ENCODE results near the gene SFXN3. TPM values are rescaled to one million over a fixed set of nuclear protein-coding genes. Genes with fewer than 3 reads are reported as not detected.

Gene SFXN3
- total RNA-seq, 1 donor from 2014 or later, result 15.3 TPM

DNA sequence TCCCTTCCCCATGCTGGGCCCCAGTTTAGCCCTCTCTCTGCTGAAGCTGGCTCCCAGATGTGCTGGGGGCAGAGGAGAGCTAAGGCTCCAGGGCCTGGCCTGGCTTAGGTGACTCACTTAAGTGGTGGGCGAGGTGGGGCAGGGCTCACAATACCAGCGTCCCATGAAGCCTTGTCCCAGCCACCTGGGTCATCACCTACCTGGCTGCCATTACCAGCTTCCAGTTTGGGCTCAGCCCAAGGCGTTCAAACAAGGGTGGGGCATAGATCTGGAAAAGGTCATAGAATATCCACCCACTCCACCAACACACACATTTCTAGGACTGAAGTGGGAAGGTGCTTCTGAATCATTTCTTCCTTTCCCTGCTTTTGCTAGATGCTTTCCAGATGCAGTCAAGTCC is 39.1 kb downstream of the SFXN3 start:
- DNase-seq (ENCODE audit: extremely low spot score, unreplicated experiment), result no peak
- H3K4me1 Mint-ChIP-seq (ENCODE audit: unreplicated experiment), result peaks cover 27% of the 10 kb centered on the region
- TF ChIP-seq, protein P1, sequence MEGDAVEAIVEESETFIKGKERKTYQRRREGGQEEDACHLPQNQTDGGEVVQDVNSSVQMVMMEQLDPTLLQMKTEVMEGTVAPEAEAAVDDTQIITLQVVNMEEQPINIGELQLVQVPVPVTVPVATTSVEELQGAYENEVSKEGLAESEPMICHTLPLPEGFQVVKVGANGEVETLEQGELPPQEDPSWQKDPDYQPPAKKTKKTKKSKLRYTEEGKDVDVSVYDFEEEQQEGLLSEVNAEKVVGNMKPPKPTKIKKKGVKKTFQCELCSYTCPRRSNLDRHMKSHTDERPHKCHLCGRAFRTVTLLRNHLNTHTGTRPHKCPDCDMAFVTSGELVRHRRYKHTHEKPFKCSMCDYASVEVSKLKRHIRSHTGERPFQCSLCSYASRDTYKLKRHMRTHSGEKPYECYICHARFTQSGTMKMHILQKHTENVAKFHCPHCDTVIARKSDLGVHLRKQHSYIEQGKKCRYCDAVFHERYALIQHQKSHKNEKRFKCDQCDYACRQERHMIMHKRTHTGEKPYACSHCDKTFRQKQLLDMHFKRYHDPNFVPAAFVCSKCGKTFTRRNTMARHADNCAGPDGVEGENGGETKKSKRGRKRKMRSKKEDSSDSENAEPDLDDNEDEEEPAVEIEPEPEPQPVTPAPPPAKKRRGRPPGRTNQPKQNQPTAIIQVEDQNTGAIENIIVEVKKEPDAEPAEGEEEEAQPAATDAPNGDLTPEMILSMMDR (conservative IDR thresholded peaks at IDR 0.05), result no peak
- no peak overlapping the region for H3K4me3 Mint-ChIP-seq
- H3K36me3 Mint-ChIP-seq, result no peaks in the 10 kb centered on the region
- no peaks in the 10 kb centered on the region for H3K9me3 Mint-ChIP-seq
- H3K27me3 Mint-ChIP-seq, result peaks cover 45% of the 10 kb centered on the region
- H3K27ac Mint-ChIP-seq, result no peak overlapping the region

DNA sequence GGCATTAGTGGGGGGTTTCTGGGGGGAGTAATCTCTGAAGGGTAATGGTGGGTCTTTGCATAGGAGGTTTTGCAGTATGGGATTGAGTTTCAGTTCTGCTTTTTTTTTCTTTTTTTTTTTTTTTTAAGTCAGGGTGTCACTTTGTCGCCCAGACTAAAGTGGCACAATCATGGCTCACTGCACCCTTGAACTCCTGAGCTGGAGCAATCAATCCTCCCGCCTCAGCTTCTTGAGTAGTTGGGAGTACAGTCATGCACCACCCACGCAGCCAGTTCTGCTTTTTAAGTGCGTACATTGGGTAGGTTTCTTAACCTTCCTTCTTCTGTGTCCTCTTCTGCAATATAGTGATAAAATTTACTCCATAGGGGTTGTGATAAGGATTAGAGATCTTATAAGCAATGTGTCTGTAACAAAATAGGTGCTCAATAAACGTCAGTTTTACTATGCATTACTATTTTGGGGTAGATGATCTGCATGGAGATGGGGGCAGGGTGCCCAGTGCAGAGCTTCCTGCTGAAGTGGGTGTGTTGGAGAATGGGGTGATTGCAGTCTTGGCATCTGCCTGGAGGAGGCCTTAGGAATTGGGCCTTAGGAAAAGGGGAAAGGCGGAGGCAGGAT is 40.3 kb downstream of the SFXN3 start:
- no peak for DNase-seq (ENCODE audit: extremely low spot score, unreplicated experiment)
- peaks cover 46% of the 10 kb centered on the region for H3K27me3 Mint-ChIP-seq

DNA sequence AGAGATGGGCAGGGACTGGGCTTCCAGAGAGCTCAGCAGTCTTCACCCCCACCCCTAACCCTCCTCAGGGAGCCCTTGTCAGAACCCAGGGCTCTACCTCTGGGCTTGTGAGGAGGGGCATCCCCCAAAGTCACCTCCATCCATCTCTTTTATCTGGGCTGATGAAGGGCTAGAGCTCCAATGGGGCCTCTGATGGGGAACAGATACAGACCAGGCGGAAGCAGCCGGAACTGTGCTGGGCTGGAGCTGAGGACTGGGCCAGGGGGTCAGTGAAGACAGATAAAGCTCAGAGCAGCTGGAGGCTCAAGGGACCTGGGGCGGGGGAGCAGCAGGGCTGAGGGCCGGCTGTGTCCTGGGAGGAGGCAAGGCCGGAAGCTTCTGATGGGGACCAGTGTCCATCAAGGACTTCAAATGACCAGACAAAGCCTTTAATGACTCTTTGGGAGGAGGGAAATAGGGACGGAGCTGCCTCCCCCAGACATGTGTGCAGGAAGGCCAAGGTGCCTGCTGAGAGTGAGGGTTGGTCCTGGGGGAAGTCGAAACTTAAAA is 40.9 kb downstream of the SFXN3 start:
- H3K9me3 Mint-ChIP-seq, result no peaks in the 10 kb centered on the region
- peaks cover 52% of the 10 kb centered on the region for H3K27me3 Mint-ChIP-seq
- H3K36me3 Mint-ChIP-seq, result no peaks in the 10 kb centered on the region
- peaks cover 27% of the 10 kb centered on the region for H3K4me1 Mint-ChIP-seq (ENCODE audit: unreplicated experiment)
- no peak for DNase-seq (ENCODE audit: extremely low spot score, unreplicated experiment)
- TF ChIP-seq, protein P1 (conservative IDR thresholded peaks at IDR 0.05), result no peak
- peak overlapping the region; percentile 11 for H3K4me3 Mint-ChIP-seq
- no peak overlapping the region for H3K27ac Mint-ChIP-seq

More for the DNA sequence above, 40.3 kb downstream of the SFXN3 start:
- Mint-ChIP-seq H3K4me1 (ENCODE audit: unreplicated experiment) (peaks cover 27% of the 10 kb centered on the region), H3K36me3 (no peaks in the 10 kb centered on the region), H3K27ac (no peak overlapping the region), H3K4me3 (no peak overlapping the region), H3K9me3 (no peaks in the 10 kb centered on the region)
- TF ChIP-seq, protein P1 (conservative IDR thresholded peaks at IDR 0.05), result no peak

DNA sequence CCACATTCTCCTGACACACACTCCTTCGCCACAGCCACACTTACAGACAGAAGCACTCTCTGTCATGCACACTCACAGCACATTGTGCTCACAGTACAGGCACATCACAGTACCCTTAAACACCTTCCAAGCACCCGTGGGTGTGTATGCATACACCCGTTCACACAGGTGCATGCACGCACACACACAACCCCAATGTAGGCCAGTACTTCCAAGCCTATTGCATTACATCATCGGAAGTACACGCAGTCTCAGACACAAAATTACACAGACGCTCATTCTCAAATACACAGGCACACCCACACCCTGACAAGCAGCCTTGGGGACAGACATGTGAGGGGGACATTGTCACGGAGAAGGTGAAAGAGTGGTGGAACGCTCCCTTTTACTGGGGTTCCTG is 41.9 kb downstream of the SFXN3 start:
- no peak for DNase-seq (ENCODE audit: extremely low spot score, unreplicated experiment)
- TF ChIP-seq, protein P1 (conservative IDR thresholded peaks at IDR 0.05), result no peak
- H3K27ac Mint-ChIP-seq, result no peak overlapping the region
- H3K9me3 Mint-ChIP-seq, result no peaks in the 10 kb centered on the region
- peaks cover 27% of the 10 kb centered on the region for H3K4me1 Mint-ChIP-seq (ENCODE audit: unreplicated experiment)
- H3K27me3 Mint-ChIP-seq, result peaks cover 51% of the 10 kb centered on the region
- H3K4me3 Mint-ChIP-seq, result peak overlapping the region; percentile 24
- H3K36me3 Mint-ChIP-seq, result no peaks in the 10 kb centered on the region

DNA sequence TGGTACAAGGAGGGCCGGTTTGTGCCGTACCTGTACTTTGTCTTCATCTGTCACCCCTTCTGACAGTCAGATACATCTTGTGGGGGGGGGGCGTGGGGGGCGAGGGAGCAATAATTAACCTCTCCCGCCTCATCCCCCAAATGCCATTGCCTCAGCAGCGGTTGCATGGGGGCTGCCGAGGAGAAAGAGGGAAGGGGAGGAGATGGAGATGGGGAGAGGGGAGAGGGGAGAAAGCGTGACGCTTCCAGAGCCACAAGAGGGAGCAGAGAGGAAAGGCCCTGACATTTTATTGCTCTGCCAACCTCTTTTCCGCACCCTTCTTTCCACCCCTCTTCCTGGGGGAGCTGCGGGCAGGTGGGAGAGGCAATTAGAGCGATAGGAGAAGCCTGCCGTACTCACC is 42.6 kb downstream of the SFXN3 start:
- Mint-ChIP-seq H3K4me3 (no peak overlapping the region), H3K9me3 (no peaks in the 10 kb centered on the region), H3K27ac (no peak overlapping the region), H3K4me1 (ENCODE audit: unreplicated experiment) (peaks cover 27% of the 10 kb centered on the region), H3K27me3 (peaks cover 56% of the 10 kb centered on the region), H3K36me3 (no peaks in the 10 kb centered on the region)
- TF ChIP-seq, protein P1 (conservative IDR thresholded peaks at IDR 0.05), result no peak
- no peak for DNase-seq (ENCODE audit: extremely low spot score, unreplicated experiment)

Data from type B pancreatic cell (in vitro differentiated cells).